Pancreas (tissue), 10 donors: ENCODE results near the gene CCNYL1. TPM values are rescaled to one million over a fixed set of nuclear protein-coding genes. Genes with fewer than 3 reads are reported as not detected.

Source experiments
- ATAC-seq, 4 donors: fragments of 200-7000 bp; cut with Tn5 transposase; one replicate each; pipeline versions ENCODE4 v1.8.0 to v1.9.1; 2020; ENCODE audit warnings: mild to moderate bottlenecking in 4 of 4, moderate library complexity in 4 of 4
- DNase-seq, 6 donors: peaks; one replicate each; pipeline ENCODE4 v3.0.0-alpha.2; 2020
- FAIRE-seq: peaks from 2 replicates; lab custom pipeline; 2012; peaks lifted over from hg19 to GRCh38; lab: Jason Lieb, UNC
- H3K27ac ChIP-seq, 4 donors: fragments of 200-600 bp; sonication (generic); 1 replicate in 3 of 4; 2 replicates in 1 of 4; pipeline versions ENCODE4 v1.5.0 to v1.8.0; 2020
- H3K27me3 ChIP-seq, 4 donors: fragments of 200-600 bp; one replicate each; pipeline ENCODE4 v1.8.0; 2021
- H3K36me3 ChIP-seq, 3 donors: fragments of 200-600 bp; sonication (generic) in 1 of 3; one replicate each; pipeline versions ENCODE4 v1.5.0 to v1.8.0; 2020 to 2021
- H3K4me1 ChIP-seq, 3 donors: fragments of 200-600 bp; one replicate each; pipeline ENCODE4 v1.8.0; 2021
- H3K4me3 ChIP-seq, 4 donors: fragments of 200-600 bp; sonication (generic) in 2 of 4; one replicate each; pipeline versions ENCODE4 v1.5.0 to v1.8.0; 2020 to 2021
- H3K9me3 ChIP-seq, 4 donors: fragments of 200-600 bp; one replicate each; pipeline ENCODE4 v1.8.0; 2021
- WGBS, 2 donors: extraction: QIAGEN DNeasy Blood & Tissue Kit; methylation state at CpG; one replicate each; pipeline ENCODE4 v1.1.7; 2013; 5-methylcytosine and 5-hydroxymethylcytosine counted together
- intact Hi-C, 3 donors: fragments of 100-400 bp; cut with DNase I; formaldehyde crosslinking; loops; one replicate each; pipeline versions ENCODE4 v1.11.1 to v1.14.2; 2022
- polyA plus RNA-seq, 2 donors: library from polyadenylated mRNA; stranded (reverse); fragments of 200-250 nt; gene quantifications; one replicate each; pipeline ENCODE4 v1.2.3, GENCODE V29; 2013
- total RNA-seq, 6 donors: library from RNA; stranded (reverse); fragmentation: NEBNext Ultra II Directional in 4 of 6; extraction: Animal tissue kit (Norgen Biotek cat#: 25700) in 4 of 6; gene quantifications; one replicate each; pipeline versions ENCODE4 v1.2.1 to v1.2.4, GENCODE V29; 2021 to 2023
- TF ChIP-seq, protein P1 (sequence below), 4 donors: fragments of 200-600 bp; sonication (generic) in 3 of 4; IDR thresholded peaks; one replicate each; pipeline versions ENCODE4 v1.5.0 to v1.8.0; 2021; ENCODE audit warnings: antibody characterized with exemption in 4 of 4
- donor health status: healthy with polysubstance abuse.
- donor health status: DM: no; HTN: no; CAD: no; lungs with moderate emphysema.
- donor health status: DM: no; HTN: no; CAD: no.
- donor health status: control.
- donor health status: control.
- donor health status: Bipolar disorder and iron deficiency.
- donor health status: DM: yes; HTN: yes; CAD: no.
- donor health status: DM: no; HTN: no; CAD: no.
- donor health status: DM: no; HTN: no; CAD: no.
- donor health status: DM: yes; HTN: yes; CAD: no.

CCNYL1 gene
- total and polyA plus RNA-seq, 8 donors: 5.2 to 12.4 (median 10.7) TPM

DNA sequence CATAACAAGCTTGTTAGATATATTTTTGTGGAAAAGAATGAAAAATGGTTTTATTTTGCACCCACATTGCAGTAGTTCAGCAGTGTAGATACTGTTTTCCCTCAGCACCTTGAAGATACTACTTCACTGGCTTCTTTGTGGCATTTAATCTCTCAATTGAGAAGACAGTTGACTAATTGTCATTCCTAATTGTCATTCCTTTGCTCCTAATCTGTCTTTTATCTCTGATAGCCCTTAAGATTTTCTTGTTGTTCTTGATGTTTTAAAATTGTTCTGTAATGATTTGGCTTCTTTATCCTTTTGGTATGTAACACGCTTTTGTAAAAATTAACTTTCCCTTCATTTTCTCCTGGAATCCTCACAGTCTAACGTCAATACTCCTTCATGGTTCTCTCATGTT is 38.0 kb upstream of the CCNYL1 start:
- DNase-seq: no peak
- H3K36me3 ChIP-seq: no peaks in the 10 kb centered on the region
- WGBS, 2 donors: 47 to 79% methylated on average over 2 of the region's 2 CpGs
- TF ChIP-seq, protein P1, sequence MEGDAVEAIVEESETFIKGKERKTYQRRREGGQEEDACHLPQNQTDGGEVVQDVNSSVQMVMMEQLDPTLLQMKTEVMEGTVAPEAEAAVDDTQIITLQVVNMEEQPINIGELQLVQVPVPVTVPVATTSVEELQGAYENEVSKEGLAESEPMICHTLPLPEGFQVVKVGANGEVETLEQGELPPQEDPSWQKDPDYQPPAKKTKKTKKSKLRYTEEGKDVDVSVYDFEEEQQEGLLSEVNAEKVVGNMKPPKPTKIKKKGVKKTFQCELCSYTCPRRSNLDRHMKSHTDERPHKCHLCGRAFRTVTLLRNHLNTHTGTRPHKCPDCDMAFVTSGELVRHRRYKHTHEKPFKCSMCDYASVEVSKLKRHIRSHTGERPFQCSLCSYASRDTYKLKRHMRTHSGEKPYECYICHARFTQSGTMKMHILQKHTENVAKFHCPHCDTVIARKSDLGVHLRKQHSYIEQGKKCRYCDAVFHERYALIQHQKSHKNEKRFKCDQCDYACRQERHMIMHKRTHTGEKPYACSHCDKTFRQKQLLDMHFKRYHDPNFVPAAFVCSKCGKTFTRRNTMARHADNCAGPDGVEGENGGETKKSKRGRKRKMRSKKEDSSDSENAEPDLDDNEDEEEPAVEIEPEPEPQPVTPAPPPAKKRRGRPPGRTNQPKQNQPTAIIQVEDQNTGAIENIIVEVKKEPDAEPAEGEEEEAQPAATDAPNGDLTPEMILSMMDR (IDR thresholded peaks at IDR 0.05): no peak
- no peak overlapping the region for H3K4me3 ChIP-seq
- intact Hi-C loops: no loop called here
- H3K9me3 ChIP-seq: no peaks in the 10 kb centered on the region
- FAIRE-seq: no peak
- no peaks in the 10 kb centered on the region for H3K27me3 ChIP-seq
- peaks cover 0 to 7% (median 0%) of the 10 kb centered on the region in 3 donors for H3K4me1 ChIP-seq
- ATAC-seq: no peak
- H3K27ac ChIP-seq: no peak overlapping the region

DNA sequence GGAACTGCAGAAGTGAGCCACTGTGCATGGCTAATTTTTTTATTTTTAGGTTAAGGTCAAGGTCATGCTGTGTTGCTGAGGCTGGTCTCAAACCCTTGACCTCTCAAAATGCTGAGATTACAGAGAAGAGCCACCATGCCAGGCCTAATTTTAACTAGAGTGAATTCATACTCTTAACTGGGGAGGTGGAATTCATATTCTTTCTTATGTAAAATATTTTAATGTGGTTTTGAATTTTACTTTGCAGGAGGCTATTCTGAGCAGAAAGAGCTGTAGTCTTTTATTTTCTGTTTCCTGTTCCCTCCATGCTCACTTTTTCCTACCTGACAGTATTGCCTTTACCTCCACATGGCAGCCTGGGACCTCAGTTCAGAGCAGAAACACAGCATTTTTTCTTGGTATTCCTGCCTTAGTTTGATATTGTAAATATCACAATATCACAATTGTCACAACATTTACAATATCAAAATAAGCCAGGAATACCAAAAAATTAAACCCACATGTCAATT is 37.1 kb upstream of the CCNYL1 start:
- H3K27ac ChIP-seq: no peak overlapping the region
- no peak overlapping the region for H3K4me3 ChIP-seq
- DNase-seq: no peak
- FAIRE-seq: no peak
- no peaks in the 10 kb centered on the region for H3K27me3 ChIP-seq
- no peaks in the 10 kb centered on the region for H3K9me3 ChIP-seq
- intact Hi-C loops: no loop called here
- ATAC-seq: no peak
- H3K36me3 ChIP-seq: no peaks in the 10 kb centered on the region
- TF ChIP-seq, protein P1 (IDR thresholded peaks at IDR 0.05): no peak
- peaks cover 0 to 7% (median 0%) of the 10 kb centered on the region in 3 donors for H3K4me1 ChIP-seq

DNA sequence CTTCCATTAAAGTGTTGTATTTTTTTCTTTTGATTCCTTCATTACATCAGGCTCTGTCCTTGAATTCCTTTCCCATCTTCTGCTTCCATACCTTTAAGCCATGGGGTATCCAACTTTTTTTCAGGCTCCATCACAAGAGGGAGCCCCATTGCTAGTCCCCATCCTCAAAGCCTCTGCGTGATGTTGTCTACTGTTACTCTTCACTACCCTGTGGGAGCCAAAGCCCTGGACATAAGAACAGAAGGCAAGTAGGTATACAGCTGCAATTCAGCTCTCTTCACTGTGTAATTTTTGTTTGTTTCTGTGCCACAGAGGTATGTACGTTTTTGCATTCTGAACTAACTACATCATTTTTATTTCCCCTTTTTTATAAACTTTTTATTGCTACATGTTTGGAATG is 36.6 kb upstream of the CCNYL1 start:
- WGBS, 2 donors: 72 to 75% methylated on average over 2 of the region's 2 CpGs
- peaks cover 0 to 7% (median 0%) of the 10 kb centered on the region in 3 donors for H3K4me1 ChIP-seq
- TF ChIP-seq, protein P1 (IDR thresholded peaks at IDR 0.05): no peak
- no peak for FAIRE-seq
- no peaks in the 10 kb centered on the region for H3K9me3 ChIP-seq
- no peak overlapping the region for H3K4me3 ChIP-seq
- DNase-seq: no peak
- H3K27ac ChIP-seq: no peak overlapping the region
- no peaks in the 10 kb centered on the region for H3K36me3 ChIP-seq
- no peaks in the 10 kb centered on the region for H3K27me3 ChIP-seq
- intact Hi-C loops: no loop called here
- ATAC-seq: no peak

DNA sequence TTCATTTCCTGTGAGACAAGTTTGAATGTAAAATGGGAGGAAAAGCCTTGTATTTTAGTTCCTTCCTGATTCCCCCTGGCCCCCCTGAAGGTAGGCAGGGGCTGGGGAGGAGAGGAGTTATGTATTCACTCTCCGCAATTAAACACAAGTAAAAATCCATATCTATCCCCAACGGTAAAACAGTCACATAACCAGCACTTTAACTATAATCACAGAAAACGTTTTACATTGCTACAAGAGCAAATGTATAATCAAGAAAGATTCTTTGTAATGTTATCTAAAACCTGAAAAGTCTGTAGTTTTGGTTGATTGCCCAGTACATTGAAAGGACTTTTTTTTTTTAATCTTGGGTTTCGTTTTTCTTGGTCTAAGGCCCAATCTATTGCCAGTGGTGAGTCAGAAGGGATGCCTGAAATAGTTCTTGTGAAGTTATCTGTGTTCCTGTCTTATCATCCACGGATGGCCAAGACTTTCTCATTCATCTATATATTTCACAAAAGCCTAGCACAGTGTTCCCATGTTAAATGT is 34.5 kb upstream of the CCNYL1 start:
- TF ChIP-seq, protein P1 (IDR thresholded peaks at IDR 0.05): no peak
- Histone ChIP-seq H3K4me1 (peaks cover 0 to 7% (median 0%) of the 10 kb centered on the region in 3 donors), H3K4me3 (no peak overlapping the region), H3K27ac (peak overlapping the region in 2 of 4 donors; percentile 15 to 45), H3K27me3 (no peaks in the 10 kb centered on the region), H3K36me3 (no peaks in the 10 kb centered on the region), H3K9me3 (no peaks in the 10 kb centered on the region)
- no peak for DNase-seq
- intact Hi-C loops: no loop called here
- 14 to 18% methylated on average over 5 of the region's 5 CpGs for WGBS, 2 donors
- ATAC-seq: peak in 3 of 4 donors; percentile 78 to 84 (median 78)
- FAIRE-seq: no peak

DNA sequence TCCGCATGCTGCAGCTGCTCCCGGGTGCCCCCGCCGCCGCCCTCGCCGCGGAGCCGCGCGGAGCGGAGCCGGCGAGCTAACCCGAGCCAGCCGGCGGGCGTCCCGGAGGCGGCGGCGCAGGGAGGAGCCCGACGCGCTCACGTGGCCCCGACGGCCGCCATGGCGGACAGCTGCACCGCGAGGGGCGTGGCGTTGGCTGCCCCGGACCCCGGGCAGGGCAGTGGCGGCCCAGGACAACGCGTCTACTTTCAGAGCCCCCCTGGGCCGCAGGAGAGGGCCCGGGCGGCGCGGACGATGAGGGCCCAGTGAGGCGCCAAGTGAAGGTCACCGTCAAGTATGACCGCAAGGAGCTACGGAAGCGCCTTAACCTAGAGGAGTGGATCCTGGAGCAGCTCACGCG is 30.0 kb upstream of the CCNYL1 start:
- no peak for DNase-seq
- peak in 3 of 4 donors; percentile 27 to 67 (median 56) for ATAC-seq
- WGBS, 2 donors: 20 to 23% methylated on average over 49 to 52 of the region's 52 CpGs

More for the DNA sequence above, 30.0 kb upstream of the CCNYL1 start:
- Histone ChIP-seq H3K27me3 (no peaks in the 10 kb centered on the region), H3K36me3 (no peaks in the 10 kb centered on the region), H3K27ac (no peak overlapping the region), H3K9me3 (no peaks in the 10 kb centered on the region), H3K4me1 (peaks cover 0 to 5% (median 0%) of the 10 kb centered on the region in 3 donors), H3K4me3 (no peak overlapping the region)
- intact Hi-C loops: no loop called here
- TF ChIP-seq, protein P1 (IDR thresholded peaks at IDR 0.05): no peak
- no peak for FAIRE-seq
